ENCODE measurements around the gene FXR2. TPM values are rescaled to one million over a fixed set of nuclear protein-coding genes. Genes with fewer than 3 reads are reported as not detected.
A peak's percentile ranks its signal among the peaks of the same experiment; 100 is the strongest.

FXR2 gene
- 36.1 and 36.4 TPM in 2 replicates for total RNA-seq (2021)
- long read RNA-seq, transcript FXR2-201 (17 exons, 2,957 nt) = major isoform, 6 of 10 reads
- long read RNA-seq, partial matches to known transcripts = 0 of 10 reads
- long read RNA-seq, other reads (novel, unspliced or antisense) = 4 of 10 reads

GRCh38 chr17:7614425-7615264, at the start of gene FXR2:
TSS of gene FXR2 (minus strand) at chr17:7614897. CDS start at chr17:7614532, 365 bp downstream.
- Histone ChIP-seq H3K79me2 (ENCODE audit: insufficient read depth, low read length) (peaks cover 9% of the 10 kb centered on the region; the same call in 1 of the 2 replicates), H3K79me1 (ENCODE audit: insufficient read depth, low read depth, low read length, poor library complexity, severe bottlenecking) (no peaks in the 10 kb centered on the region), H2BK120ac (ENCODE audit: low read depth, low read length, poor library complexity, severe bottlenecking) (no peak within 1 kb of the TSS), H3K4me2 (ENCODE audit: insufficient read depth, insufficient read length, low read length) (peak within 1 kb of the TSS; percentile 83), H2BK5ac (ENCODE audit: insufficient read length, low read length) (no peak within 1 kb of the TSS), H3K56ac (ENCODE audit: insufficient read length, low read depth, low read length) (no peak within 1 kb of the TSS), H2AK5ac (ENCODE audit: insufficient read length, low read length) (no peak within 1 kb of the TSS), H3K9ac (ENCODE audit: extremely low read depth, insufficient read length, low read length) (peak within 1 kb of the TSS; percentile 28), H2BK15ac (ENCODE audit: low read depth, low read length) (no peak within 1 kb of the TSS), H3K4me1 (ENCODE audit: insufficient read depth, low read length) (peaks cover 5% of the 10 kb centered on the region), H2AFZ (ENCODE audit: low read length) (no peak within 1 kb of the TSS), H4K5ac (ENCODE audit: insufficient read length, low read depth, low read length) (no peak within 1 kb of the TSS), H3K23me2 (ENCODE audit: insufficient read length, low read depth, low read length, poor library complexity, severe bottlenecking) (peaks cover 7% of the 10 kb centered on the region), H3K27me3 (ENCODE audit: insufficient read depth, low read length) (no peaks in the 10 kb centered on the region), H3K23ac (ENCODE audit: insufficient read length, low read depth, low read length) (no peak within 1 kb of the TSS), H4K91ac (ENCODE audit: insufficient read length, low read depth, low read length) (no peak within 1 kb of the TSS), H4K20me1 (ENCODE audit: control insufficient read depth, insufficient read depth, insufficient read length) (no peaks in the 10 kb centered on the region), H2BK20ac (ENCODE audit: low read depth, low read length, poor library complexity, severe bottlenecking) (no peak within 1 kb of the TSS), H3K18ac (ENCODE audit: insufficient read length, low read depth, low read length) (no peak within 1 kb of the TSS), H4K8ac (replicated peaks; ENCODE audit: insufficient read length, low read depth, low read length) (no peak within 1 kb of the TSS), H3K9me3 (ENCODE audit: control insufficient read depth, low read depth, low read length) (no peaks in the 10 kb centered on the region), H2BK12ac (ENCODE audit: insufficient read length, low read depth, low read length) (no peak within 1 kb of the TSS), H3T11ph (ENCODE audit: low read length) (no peak within 1 kb of the TSS), H3K4ac (ENCODE audit: low read depth, low read length) (no peak within 1 kb of the TSS), H3K14ac (ENCODE audit: insufficient read depth, low read length) (no peak within 1 kb of the TSS), H3K27ac (ENCODE audit: insufficient read length, low read depth, low read length) (peak within 1 kb of the TSS; percentile 24)
- TF ChIP-seq, protein P1, sequence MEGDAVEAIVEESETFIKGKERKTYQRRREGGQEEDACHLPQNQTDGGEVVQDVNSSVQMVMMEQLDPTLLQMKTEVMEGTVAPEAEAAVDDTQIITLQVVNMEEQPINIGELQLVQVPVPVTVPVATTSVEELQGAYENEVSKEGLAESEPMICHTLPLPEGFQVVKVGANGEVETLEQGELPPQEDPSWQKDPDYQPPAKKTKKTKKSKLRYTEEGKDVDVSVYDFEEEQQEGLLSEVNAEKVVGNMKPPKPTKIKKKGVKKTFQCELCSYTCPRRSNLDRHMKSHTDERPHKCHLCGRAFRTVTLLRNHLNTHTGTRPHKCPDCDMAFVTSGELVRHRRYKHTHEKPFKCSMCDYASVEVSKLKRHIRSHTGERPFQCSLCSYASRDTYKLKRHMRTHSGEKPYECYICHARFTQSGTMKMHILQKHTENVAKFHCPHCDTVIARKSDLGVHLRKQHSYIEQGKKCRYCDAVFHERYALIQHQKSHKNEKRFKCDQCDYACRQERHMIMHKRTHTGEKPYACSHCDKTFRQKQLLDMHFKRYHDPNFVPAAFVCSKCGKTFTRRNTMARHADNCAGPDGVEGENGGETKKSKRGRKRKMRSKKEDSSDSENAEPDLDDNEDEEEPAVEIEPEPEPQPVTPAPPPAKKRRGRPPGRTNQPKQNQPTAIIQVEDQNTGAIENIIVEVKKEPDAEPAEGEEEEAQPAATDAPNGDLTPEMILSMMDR (conservative IDR thresholded peaks at IDR 0.05) = peak; percentile 60
- whole genome bisulfite sequencing (ENCODE audit: extremely low coverage, insufficient read length, low lambda C conversion rate) = no CpG with 5 or more reads among the region's 93 CpGs
- Mint-ChIP-seq H3K27me3 (ENCODE audit: low read depth) (no peaks in the 10 kb centered on the region), H3K36me3 (ENCODE audit: insufficient read depth in 1 of 3, low read depth in 3 of 3) (peaks cover 6 to 20% (median 14%) of the 10 kb centered on the region in 3 experiments; a peak in 6 of 7 replicates), H3K9me3 (no peaks in the 10 kb centered on the region), H3K4me3 (peak within 1 kb of the TSS; percentile 89), H3K27ac (peak within 1 kb of the TSS; percentile 96 to 98 (median 97)), H3K4me1 (peaks cover 22 to 23% of the 10 kb centered on the region in 2 experiments)
- peak; percentile 100 for DNase-seq

Measured in H9 (cell line).